ENCODE data around the gene HOXA13.

HOXA13 gene

DNA sequence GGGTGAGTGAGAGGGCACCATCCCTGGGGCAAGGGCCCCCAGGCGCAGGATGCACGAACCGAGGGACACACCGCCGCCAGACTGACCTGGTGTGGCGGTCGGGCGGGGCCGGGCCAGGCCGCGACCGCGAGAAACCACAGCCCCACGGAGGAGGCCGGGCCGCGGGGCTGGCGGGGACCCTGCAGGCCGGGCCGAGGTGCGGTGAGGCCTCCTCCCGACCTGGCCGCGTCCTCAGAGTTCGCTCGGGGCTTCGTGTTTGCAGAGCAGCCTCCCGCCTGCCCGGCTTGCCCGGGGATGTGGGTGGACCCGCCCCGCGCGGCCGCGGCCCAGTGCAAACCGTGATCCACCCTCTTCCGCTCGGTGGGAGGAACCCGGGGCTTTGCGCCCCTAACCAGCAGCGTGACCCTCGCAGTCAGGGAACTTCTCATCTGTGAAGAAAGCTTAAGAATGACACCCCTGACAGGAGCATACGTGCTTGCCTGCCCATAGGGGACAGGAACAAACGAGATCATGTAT lies 20.6 kb upstream of the HOXA13 start:
- H3K4me3 ChIP-seq: peak overlapping the region in 5 of 10 experiments; percentile 2 to 46 (median 30); a peak in 5 of 20 replicates
- H3K9me3 ChIP-seq (replicated peaks in 1 of 11): peaks cover 2 to 19% (median 6%) of the 10 kb centered on the region in 11 experiments; a peak in 19 of 22 replicates
- peaks cover 62 to 96% (median 90%) of the 10 kb centered on the region in 11 experiments for H3K27me3 ChIP-seq
- TF ChIP-seq Cebpa-rat (IDR thresholded peaks at IDR 0.05): no peak
- H3K4me2 ChIP-seq: peak overlapping the region in 5 of 11 experiments; percentile 15 to 66 (median 52); a peak in 8 of 22 replicates
- H3K4me1 ChIP-seq: peaks cover 0 to 8% (median 1%) of the 10 kb centered on the region in 10 experiments; a peak in 6 of 20 replicates
- H3K9ac ChIP-seq: no peak overlapping the region
- H3K36me3 ChIP-seq: no peaks in the 10 kb centered on the region
- H4K20me1 ChIP-seq: peaks cover 0 to 8% (median 0%) of the 10 kb centered on the region in 11 experiments; a peak in 3 of 22 replicates
- no peak overlapping the region for H3K27ac ChIP-seq

DNA sequence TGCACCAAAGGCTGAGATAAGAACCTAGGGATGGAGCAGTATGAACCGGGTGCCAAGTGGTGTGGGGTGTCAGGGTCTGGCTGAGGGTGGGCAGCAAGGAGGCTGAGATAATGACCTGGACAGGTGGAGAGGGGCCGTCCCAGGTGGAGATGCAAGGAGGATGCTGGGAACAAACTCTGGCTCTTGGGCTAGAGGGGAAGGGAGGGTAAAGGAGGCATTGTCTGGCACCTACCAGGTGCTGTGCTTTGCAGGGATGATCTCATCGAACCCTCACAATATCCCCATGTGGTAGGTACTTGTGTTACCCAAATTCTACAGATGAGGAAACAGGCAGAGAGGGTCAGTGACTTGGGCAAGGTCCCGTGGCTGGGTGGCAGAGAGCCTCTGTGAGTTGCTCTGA lies 19.9 kb upstream of the HOXA13 start:
- Histone ChIP-seq H4K20me1 (peaks cover 0 to 8% (median 0%) of the 10 kb centered on the region in 11 experiments; a peak in 3 of 22 replicates), H3K27ac (no peak overlapping the region), H3K27me3 (peaks cover 56 to 96% (median 86%) of the 10 kb centered on the region in 11 experiments), H3K4me3 (peak overlapping the region in 1 of 10 experiments; percentile 2; a peak in 1 of 20 replicates), H3K36me3 (no peaks in the 10 kb centered on the region), H3K9me3 (replicated peaks in 1 of 11) (peaks cover 0 to 15% (median 0%) of the 10 kb centered on the region in 11 experiments; a peak in 6 of 22 replicates), H3K9ac (no peak overlapping the region), H3K4me2 (no peak overlapping the region; a peak in 1 of 22 replicates), H3K4me1 (peaks cover 0 to 8% (median 1%) of the 10 kb centered on the region in 10 experiments; a peak in 6 of 20 replicates)
- no peak for TF ChIP-seq Cebpa-rat (IDR thresholded peaks at IDR 0.05)

DNA sequence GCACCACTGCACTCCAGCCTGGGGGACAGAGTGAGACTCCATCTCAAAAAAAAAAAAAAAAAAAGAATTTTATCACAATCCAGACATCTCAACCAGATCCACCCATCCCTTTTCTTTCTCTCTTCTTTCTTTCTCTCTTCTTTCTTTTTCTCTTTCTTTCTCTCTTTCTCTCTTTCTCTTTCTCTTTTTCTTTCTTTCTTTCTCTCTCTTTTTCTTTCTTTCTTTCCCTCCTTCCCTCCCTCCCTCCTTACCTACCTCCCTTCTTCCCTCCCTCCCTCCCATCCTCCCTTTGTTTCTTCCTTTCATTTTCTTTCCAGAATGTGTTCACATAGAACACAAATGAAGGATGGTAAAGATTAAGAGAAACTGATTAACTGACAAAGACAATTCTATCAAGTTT lies 18.1 kb upstream of the HOXA13 start:
- no peak overlapping the region for H3K27ac ChIP-seq
- peaks cover 0 to 18% (median 0%) of the 10 kb centered on the region in 11 experiments; a peak in 6 of 22 replicates for H3K9me3 ChIP-seq (replicated peaks in 1 of 11)
- H3K36me3 ChIP-seq: no peaks in the 10 kb centered on the region
- no peak overlapping the region for H3K4me3 ChIP-seq
- peaks cover 60 to 96% (median 88%) of the 10 kb centered on the region in 11 experiments for H3K27me3 ChIP-seq
- H4K20me1 ChIP-seq: peaks cover 0 to 8% (median 0%) of the 10 kb centered on the region in 11 experiments; a peak in 4 of 22 replicates
- TF ChIP-seq Cebpa-rat (IDR thresholded peaks at IDR 0.05): no peak
- no peak overlapping the region for H3K4me2 ChIP-seq
- peaks cover 0 to 8% (median 1%) of the 10 kb centered on the region in 10 experiments; a peak in 6 of 20 replicates for H3K4me1 ChIP-seq
- no peak overlapping the region for H3K9ac ChIP-seq

DNA sequence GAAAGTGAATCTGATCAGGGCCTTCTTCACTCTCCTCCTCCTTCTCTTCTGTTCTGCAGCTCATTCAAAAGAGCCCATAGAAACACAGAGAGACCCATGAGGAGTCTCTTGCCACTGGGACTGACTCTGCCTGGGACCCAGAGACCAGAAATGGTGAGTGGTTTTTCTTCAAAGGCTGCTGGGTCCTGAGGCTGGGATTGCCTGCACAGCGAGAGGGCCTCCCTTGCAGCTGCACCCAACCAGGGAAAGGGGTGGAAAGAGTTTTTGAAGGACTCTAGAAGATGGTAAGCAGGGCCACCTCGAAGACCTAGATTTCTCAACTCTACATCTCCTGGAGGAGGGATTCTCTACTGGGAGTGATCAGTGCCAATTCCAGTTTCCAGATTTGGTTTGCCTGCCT lies 15.5 kb upstream of the HOXA13 start:
- Histone ChIP-seq H3K4me2 (no peak overlapping the region), H3K4me1 (peaks cover 0 to 10% (median under 1%) of the 10 kb centered on the region in 10 experiments; a peak in 7 of 20 replicates), H3K27me3 (peaks cover 59 to 96% (median 88%) of the 10 kb centered on the region in 11 experiments), H3K4me3 (no peak overlapping the region), H3K27ac (no peak overlapping the region), H3K36me3 (no peaks in the 10 kb centered on the region), H3K9ac (no peak overlapping the region), H3K9me3 (replicated peaks in 1 of 11) (peaks cover 0 to 14% (median 0%) of the 10 kb centered on the region in 11 experiments; a peak in 5 of 22 replicates), H4K20me1 (peaks cover 0 to 9% (median 0%) of the 10 kb centered on the region in 11 experiments; a peak in 4 of 22 replicates)
- TF ChIP-seq Cebpa-rat (IDR thresholded peaks at IDR 0.05): no peak

DNA sequence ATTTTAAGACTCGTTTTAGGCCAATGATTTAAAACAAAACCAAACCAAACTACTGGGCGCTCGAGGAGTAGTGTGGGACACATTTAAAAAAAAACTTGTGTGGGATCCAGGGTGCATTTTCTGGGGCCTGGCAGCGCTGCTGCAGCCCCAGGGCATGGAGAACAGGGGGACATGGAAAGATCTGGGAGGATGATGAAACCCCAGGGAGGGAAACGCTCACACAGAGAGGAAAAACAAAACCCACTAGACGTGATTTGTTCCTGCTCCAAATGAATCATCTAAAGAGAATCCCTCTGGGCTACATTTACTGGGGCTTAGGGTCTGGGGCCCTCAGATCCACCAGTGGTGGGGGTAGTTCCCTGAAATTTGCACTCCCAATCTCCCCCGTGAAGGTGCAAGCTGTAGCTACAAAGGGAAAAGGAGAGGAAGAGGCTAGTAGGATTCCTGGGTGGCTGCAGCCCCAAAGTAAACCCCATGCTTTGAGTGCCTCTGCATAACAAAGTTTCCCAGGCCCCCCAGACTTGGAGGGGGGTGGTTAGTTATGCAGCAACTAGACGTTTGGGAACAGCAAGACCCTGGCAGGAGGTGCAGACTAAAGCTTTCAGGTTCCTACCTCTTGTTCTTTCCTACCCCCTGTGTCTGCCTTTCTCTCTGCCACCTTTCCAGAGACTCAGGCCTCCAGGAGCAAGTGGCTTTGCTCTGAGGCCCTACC lies 14.5 kb upstream of the HOXA13 start:
- TF ChIP-seq Cebpa-rat (IDR thresholded peaks at IDR 0.05): no peak
- no peak overlapping the region for H3K4me3 ChIP-seq
- peaks cover 0 to 6% (median 0%) of the 10 kb centered on the region in 11 experiments; a peak in 3 of 22 replicates for H4K20me1 ChIP-seq
- peaks cover 0 to 10% (median 0%) of the 10 kb centered on the region in 10 experiments; a peak in 4 of 20 replicates for H3K4me1 ChIP-seq
- H3K36me3 ChIP-seq: no peaks in the 10 kb centered on the region
- peaks cover 57 to 96% (median 88%) of the 10 kb centered on the region in 11 experiments for H3K27me3 ChIP-seq
- H3K4me2 ChIP-seq: peak overlapping the region in 1 of 11 experiments; percentile 15; a peak in 1 of 22 replicates
- H3K9me3 ChIP-seq (replicated peaks in 1 of 11): peaks cover 0 to 9% (median 0%) of the 10 kb centered on the region in 11 experiments; a peak in 1 of 22 replicates
- H3K27ac ChIP-seq: no peak overlapping the region
- H3K9ac ChIP-seq: no peak overlapping the region

DNA sequence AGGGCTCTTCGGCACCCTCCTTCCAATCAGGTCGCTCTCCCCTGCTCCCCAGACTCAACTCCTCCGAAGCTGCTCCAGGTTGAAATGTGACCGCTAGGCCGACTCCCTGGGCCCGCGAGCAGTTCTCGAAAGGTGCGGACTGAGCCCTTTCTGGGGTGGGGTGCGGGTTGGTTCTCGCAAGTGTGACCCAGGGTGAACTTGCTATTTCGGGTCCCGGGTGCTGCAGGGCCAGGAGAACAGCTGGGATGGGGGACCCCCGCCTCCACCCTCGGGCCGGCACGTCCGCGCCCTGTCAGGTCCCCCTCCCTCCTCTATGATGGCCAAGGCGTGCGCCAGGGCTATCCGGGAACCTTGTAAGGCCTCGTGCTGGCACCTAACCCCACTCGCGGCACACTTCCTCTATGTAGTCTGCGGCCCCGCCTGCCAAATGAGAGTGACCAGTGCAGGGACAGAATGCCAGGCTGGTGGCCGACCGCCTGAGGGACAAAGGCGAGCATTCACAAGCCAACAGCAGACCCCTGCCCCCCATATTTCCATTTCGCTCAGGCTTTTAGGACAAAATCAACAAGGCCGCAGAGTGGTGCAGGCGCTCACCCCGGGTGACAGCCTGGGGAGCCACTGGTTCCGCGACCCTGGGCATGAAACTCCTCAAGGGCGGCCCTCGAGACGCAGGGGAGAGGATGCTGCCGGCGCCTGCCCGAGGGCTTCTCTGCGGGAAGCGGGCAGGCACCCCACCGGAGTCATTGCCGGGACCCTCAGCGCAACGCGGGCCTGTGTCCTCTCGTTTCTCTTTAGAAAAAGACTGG lies 13.7 kb upstream of the HOXA13 start:
- Histone ChIP-seq H3K36me3 (no peaks in the 10 kb centered on the region), H3K9ac (no peak overlapping the region), H3K27ac (no peak overlapping the region), H3K4me3 (no peak overlapping the region), H3K9me3 (replicated peaks in 1 of 11) (peaks cover 0 to 9% (median 0%) of the 10 kb centered on the region in 11 experiments; a peak in 1 of 22 replicates), H3K27me3 (peaks cover 56 to 96% (median 88%) of the 10 kb centered on the region in 11 experiments), H3K4me2 (peak overlapping the region in 1 of 11 experiments; percentile 15; a peak in 1 of 22 replicates), H4K20me1 (peaks cover 0 to 6% (median 0%) of the 10 kb centered on the region in 11 experiments; a peak in 3 of 22 replicates), H3K4me1 (peaks cover 0 to 10% (median 0%) of the 10 kb centered on the region in 10 experiments; a peak in 4 of 20 replicates)
- no peak for TF ChIP-seq Cebpa-rat (IDR thresholded peaks at IDR 0.05)

DNA sequence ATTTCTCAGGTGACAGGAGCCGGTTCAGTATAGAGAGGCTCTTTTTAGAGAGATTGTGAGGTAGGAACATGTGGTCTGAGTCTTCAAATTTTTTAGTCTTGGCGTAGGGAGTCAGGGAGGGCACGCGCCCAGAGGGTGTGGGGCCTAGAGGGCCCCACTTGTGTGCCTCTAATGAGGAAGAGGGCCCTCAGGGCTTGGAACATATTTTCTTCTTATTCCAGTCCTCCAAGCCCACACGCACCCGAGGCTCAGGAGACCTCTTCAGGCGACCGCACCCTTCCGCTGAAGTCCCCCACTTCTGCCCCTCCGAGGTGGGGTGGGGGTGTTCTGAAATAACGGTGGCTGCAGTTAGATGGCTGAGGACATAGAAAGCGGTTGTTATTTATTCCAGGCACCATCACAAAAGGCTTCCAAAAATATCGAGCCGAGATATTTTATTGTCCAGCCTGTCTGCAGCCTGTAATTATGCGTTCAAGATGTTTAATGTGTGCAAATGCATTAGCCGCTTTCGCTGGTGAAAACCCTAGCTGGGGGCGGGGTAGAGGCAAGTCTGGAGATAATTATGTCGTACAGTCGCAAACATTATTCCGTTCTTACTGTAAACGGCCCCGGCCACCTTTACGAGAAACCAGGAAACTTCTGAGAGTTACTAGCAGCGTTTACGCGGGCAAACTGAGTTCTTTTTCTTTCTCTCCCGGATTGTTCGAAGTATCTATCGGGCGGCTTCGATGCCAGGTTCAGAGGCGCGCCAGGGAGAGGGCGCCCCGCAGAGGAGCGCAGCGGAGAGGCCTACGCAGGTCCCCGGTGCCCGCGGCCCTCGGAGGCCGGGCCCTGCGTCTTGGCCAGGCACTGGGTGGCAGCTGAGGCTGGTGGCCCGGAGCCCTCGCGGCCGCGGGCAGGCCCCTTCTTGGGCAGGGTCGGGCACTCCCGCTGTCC lies 12.9 kb upstream of the HOXA13 start:
- TF ChIP-seq Cebpa-rat (IDR thresholded peaks at IDR 0.05): no peak
- Histone ChIP-seq H3K9me3 (replicated peaks in 1 of 11) (peaks cover 0 to 9% (median 0%) of the 10 kb centered on the region in 11 experiments; a peak in 1 of 22 replicates), H4K20me1 (peaks cover 0 to 8% (median 0%) of the 10 kb centered on the region in 11 experiments; a peak in 4 of 22 replicates), H3K27me3 (peaks cover 65 to 100% (median 91%) of the 10 kb centered on the region in 11 experiments), H3K4me1 (peaks cover 0 to 15% (median 0%) of the 10 kb centered on the region in 10 experiments; a peak in 7 of 20 replicates), H3K4me2 (no peak overlapping the region), H3K36me3 (no peaks in the 10 kb centered on the region), H3K9ac (no peak overlapping the region), H3K4me3 (no peak overlapping the region), H3K27ac (no peak overlapping the region)
